Caco-2 (cell line): Measurements from ENCODE around the gene FARS2. TPM values are rescaled to one million over a fixed set of nuclear protein-coding genes. Genes with fewer than 3 reads are reported as not detected.

Experiments used
- BruUV-seq: library from RNA; stranded (reverse); fragments of 400-500 nt; replicated peaks from 2 replicates; lab custom pipeline; 2021; lab: Mats Ljungman, UMichigan
- CTCF ChIA-PET: fragments of 300-600 bp; sonication (Branson Sonifier 250); formaldehyde crosslinking; loops from one replicate; lab custom pipeline; 2022; ENCODE audit warnings: antibody characterized with exemption; lab: Charles Lee
- POLR2A ChIA-PET: fragments of 300-600 bp; sonication (Branson Sonifier 250); formaldehyde crosslinking; loops from one replicate; lab custom pipeline; 2022; ENCODE audit warnings: antibody characterized with exemption; lab: Charles Lee
- DNase-seq, 2 experiments: peaks; one replicate each; pipeline versions ENCODE4 v3.0.0 to v3.0.0-alpha.2; 2020 to 2022
- H3K27me3 ChIP-seq: replicated peaks from 2 replicates; pipeline ENCODE4 v1.6.0; 2011; ENCODE audit warnings: low read length; ENCODE audit not compliant: control insufficient read depth, insufficient read depth
- H3K36me3 ChIP-seq: 2 replicates; pipeline ENCODE4 v1.5.1; 2011; ENCODE audit warnings: low read length; ENCODE audit not compliant: control insufficient read depth, insufficient read depth
- H3K4me1 ChIP-seq: fragments of 250-450 bp; sonication (Bioruptor Pico); 2 replicates; pipeline ENCODE4 v1.5.1; 2020; ENCODE audit warnings: mild to moderate bottlenecking
- H3K4me3 ChIP-seq: 2 replicates; pipeline ENCODE4 v1.5.1; 2011; ENCODE audit warnings: low read depth, mild to moderate bottlenecking, control low read depth, low read length
- H3K9me3 ChIP-seq: fragments of 250-450 bp; sonication (Bioruptor Pico); 2 replicates; pipeline ENCODE4 v1.5.1; 2020; ENCODE audit warnings: mild to moderate bottlenecking, moderate library complexity
- H3K27ac Mint-ChIP-seq: one replicate; pipeline ENCODE4 v1.8.0; 2022; ENCODE audit warnings: mixed read lengths; ENCODE audit not compliant: unreplicated experiment
- H3K27me3 Mint-ChIP-seq: one replicate; pipeline ENCODE4 v1.8.0; 2022; ENCODE audit warnings: mixed read lengths; ENCODE audit not compliant: insufficient read depth, unreplicated experiment
- H3K36me3 Mint-ChIP-seq: one replicate; pipeline ENCODE4 v1.8.0; 2022; ENCODE audit warnings: mild to moderate bottlenecking, mixed read lengths; ENCODE audit not compliant: insufficient read depth, unreplicated experiment
- H3K4me1 Mint-ChIP-seq: one replicate; pipeline ENCODE4 v1.8.0; 2022; ENCODE audit warnings: low read depth, mixed read lengths; ENCODE audit not compliant: unreplicated experiment
- H3K4me3 Mint-ChIP-seq: one replicate; pipeline ENCODE4 v1.8.0; 2022; ENCODE audit warnings: mild to moderate bottlenecking, moderate library complexity, mixed read lengths; ENCODE audit not compliant: unreplicated experiment
- H3K9me3 Mint-ChIP-seq: one replicate; pipeline ENCODE4 v1.8.0; 2022; ENCODE audit warnings: mixed read lengths; ENCODE audit not compliant: unreplicated experiment
- CTCF ChIP-seq, 2 experiments: fragments of 200-600 bp in 1 of 2; IDR thresholded peaks; 1 replicate in 1 of 2; 2 replicates in 1 of 2; pipeline versions ENCODE4 v1.5.1 to v1.8.0; 2011 to 2022; ENCODE audit warnings: antibody characterized with exemption in 1 of 2, control low read depth in 1 of 2, inconsistent platforms in 1 of 2, low read depth in 1 of 2, low read length in 1 of 2, mild to moderate bottlenecking in 1 of 2, moderate library complexity in 1 of 2; ENCODE audit not compliant: insufficient read depth in 1 of 2, severe bottlenecking in 1 of 2, unreplicated experiment in 1 of 2
- intact Hi-C: fragments of 100-400 bp; cut with micrococcal nuclease; formaldehyde crosslinking; loops from one replicate; pipeline ENCODE4 v1.10.0; 2022; ENCODE audit not compliant: unreplicated experiment
- total RNA-seq: library from RNA; stranded (reverse); gene quantifications from 2 replicates; pipeline ENCODE4 v1.2.3, GENCODE V29; 2022

The FARS2 gene
- total RNA-seq, 1 experiment from 2014 or later: 15.4 TPM

DNA sequence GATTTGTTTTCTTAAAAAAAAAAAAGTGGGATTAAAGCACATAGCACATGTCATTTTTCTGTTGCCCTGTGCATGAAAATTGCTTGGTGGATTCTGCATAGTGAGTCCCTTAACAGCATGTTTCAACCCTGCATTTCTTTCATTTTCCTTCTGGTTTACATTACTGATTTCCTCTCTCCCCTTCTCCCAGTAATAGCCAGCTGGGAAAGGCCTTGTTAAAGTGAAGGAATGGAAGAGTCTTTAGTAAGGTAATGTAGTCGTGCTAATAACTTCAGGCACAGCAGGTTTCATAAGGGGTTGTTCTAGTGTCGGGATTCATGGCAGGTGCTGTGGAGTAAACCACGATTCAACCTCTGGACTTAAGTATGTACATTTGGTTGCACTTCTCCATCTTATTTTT lies 202.4 kb downstream of the FARS2 start:
- no peaks in the 10 kb centered on the region for H3K36me3 Mint-ChIP-seq
- no peaks in the 10 kb centered on the region for H3K9me3 Mint-ChIP-seq
- no peak for TF ChIP-seq CTCF (IDR thresholded peaks at IDR 0.05; ENCODE audit: insufficient read depth in 1 of 2, low read depth in 1 of 2, low read length in 1 of 2, severe bottlenecking in 1 of 2, unreplicated experiment in 1 of 2)
- ChIA-PET POLR2A (no interaction called here), CTCF (no interaction called here)
- H3K27ac Mint-ChIP-seq: no peak overlapping the region
- Histone ChIP-seq H3K4me1 (no peaks in the 10 kb centered on the region), H3K9me3 (no peaks in the 10 kb centered on the region), H3K4me3 (no peak overlapping the region), H3K36me3 (no peaks in the 10 kb centered on the region), H3K27me3 (no peaks in the 10 kb centered on the region)
- BruUV-seq: no TSS peak
- no peaks in the 10 kb centered on the region for H3K27me3 Mint-ChIP-seq
- H3K4me1 Mint-ChIP-seq: no peaks in the 10 kb centered on the region
- no peak for DNase-seq
- no peak overlapping the region for H3K4me3 Mint-ChIP-seq
- intact Hi-C loops: no loop called here

DNA sequence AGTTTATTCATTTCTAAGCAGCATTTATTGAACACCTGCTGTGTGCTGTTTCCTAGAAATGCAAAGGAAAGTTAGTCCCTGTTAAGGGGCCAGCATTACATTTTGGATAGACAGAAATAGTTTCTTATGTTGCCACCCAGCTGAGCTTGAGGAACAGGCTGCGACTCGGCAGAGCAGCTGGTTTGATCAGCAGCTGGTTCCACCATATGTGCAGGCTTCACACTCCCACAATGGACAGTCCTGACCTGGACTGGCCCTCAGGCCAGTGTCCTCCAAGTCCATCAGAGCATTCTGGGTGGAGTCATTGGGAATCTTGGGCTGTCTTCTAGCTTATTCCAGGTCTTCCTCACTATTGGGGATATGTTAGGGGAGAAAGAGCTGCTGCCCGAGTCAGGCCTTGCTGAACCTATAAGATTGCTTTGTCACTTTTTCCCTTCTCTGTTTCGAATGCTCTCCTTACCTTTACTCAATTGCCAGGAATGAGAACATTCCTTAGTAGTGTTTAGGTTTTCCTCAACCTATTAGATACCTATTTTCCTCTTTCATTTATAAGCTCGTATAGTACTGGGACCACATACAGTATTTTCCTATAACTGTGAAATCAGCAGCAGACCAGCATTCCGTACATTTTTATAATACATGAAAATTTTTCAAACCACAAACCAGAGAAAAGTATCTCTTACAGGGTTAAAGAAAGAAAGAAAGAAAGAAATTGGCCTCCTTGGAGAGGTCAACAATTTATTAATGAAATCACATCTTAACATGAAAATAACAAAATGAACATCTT lies 203.0 kb downstream of the FARS2 start:
- no peaks in the 10 kb centered on the region for H3K36me3 Mint-ChIP-seq

More for the DNA sequence above, 203.0 kb downstream of the FARS2 start:
- TF ChIP-seq CTCF (IDR thresholded peaks at IDR 0.05; ENCODE audit: insufficient read depth in 1 of 2, low read depth in 1 of 2, low read length in 1 of 2, severe bottlenecking in 1 of 2, unreplicated experiment in 1 of 2): no peak
- no TSS peak for BruUV-seq
- ChIA-PET POLR2A (no interaction called here), CTCF (interaction anchor here (0.6 kb wide), 1 partner anchor 401 kb away, joined by 3 read pairs; no protein-coding TSS in a partner anchor)
- H3K27me3 ChIP-seq: no peaks in the 10 kb centered on the region
- no peaks in the 10 kb centered on the region for H3K4me1 ChIP-seq
- Mint-ChIP-seq H3K4me3 (no peak overlapping the region), H3K9me3 (no peaks in the 10 kb centered on the region), H3K4me1 (no peaks in the 10 kb centered on the region), H3K27ac (no peak overlapping the region), H3K27me3 (no peaks in the 10 kb centered on the region)
- no peak for DNase-seq
- intact Hi-C loops: no loop called here
- H3K9me3 ChIP-seq: no peaks in the 10 kb centered on the region
- no peaks in the 10 kb centered on the region for H3K36me3 ChIP-seq
- no peak overlapping the region for H3K4me3 ChIP-seq
